DMS53 (cell line): ENCODE results near the gene KCNE4.

ENCODE experiments used
- DNase-seq: peaks from one replicate; lab custom pipeline; 2025; lab: John Stamatoyannopoulos, UW

Gene KCNE4

DNA sequence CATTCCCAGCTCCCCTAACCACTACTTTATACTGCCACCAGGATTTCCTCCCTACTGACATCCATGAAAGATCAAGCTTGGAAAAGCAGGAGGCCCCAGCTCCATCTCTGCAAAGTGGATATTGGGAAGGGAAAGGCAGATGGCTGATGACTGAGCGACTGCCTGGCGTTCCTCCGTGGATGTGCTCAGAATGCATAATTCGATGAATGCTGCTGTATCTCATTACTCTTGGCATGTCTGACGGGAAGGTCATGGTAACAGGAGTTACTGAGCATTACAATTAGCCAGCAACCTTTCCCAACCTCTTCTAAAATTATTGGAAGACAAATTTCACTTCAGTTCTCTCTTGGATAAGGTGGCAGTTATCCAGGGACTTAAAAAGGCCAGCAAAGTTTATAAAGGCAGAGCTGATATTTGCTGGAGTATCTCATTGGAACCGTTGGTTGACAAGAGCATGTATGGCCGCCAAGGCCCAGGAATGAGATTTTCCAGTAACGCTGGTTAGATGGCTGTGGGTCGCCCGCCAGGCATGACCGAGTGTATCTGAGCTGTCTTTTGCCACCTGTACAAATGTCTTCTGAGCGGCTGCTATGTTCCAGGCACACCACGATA lies 34.5 kb downstream of the KCNE4 start:
- no peak for DNase-seq

DNA sequence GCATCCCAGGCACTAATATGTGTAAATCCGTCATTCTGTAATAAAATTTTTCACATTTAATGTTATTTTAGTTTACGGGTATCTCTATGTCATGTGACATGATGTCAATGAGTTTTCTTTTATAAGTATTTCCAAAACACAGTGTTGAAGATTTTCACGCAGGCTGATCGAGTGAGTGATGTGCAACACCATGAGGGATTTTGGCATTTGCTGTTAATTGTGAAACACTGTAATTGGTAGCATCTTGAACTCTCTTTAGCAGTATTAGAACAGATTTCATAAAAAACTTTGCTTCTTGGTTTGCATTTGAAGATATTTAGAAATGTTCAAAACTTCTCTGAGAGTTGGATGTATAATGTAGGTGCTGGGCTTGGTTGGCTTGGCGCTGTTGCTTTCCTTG lies 35.5 kb downstream of the KCNE4 start:
- DNase-seq = no peak

DNA sequence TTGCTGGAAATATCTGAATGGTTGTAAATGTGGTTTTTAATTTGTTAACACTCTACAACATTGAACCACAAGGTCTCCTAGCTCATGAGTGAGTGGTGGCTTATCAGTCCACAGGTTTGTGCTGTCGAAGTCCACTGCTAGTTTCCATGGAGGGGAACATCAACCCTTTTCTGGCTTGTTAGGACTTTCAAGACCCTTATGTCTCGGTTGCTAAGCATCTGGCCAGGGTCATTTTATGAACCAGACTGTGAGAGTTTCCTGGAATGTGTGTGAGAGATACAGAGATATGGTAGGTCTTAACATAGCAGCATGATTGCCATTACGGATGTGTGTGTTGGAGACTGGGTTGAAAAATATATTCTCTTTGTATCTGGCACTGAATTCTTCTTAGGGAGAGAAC lies 36.9 kb downstream of the KCNE4 start:
- no peak for DNase-seq

DNA sequence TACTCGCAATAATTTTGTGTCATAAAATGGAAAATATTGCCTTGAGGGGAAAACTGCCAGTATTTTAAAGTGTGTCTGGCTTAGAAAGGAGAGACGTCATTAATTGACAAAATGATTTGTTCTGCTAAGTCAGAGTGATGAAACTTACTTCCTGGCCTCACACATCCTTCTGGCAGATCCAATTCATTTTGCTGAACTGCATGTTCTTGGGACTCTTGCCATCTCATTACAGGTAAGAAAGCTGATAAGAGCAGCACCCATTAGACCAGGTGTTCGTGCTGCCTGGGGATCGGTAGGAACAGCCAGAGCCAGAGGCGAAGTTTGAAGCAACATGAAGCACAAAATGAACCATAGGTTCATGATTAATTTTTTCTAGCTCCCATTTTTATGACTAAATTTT lies 38.0 kb downstream of the KCNE4 start:
- no peak for DNase-seq

DNA sequence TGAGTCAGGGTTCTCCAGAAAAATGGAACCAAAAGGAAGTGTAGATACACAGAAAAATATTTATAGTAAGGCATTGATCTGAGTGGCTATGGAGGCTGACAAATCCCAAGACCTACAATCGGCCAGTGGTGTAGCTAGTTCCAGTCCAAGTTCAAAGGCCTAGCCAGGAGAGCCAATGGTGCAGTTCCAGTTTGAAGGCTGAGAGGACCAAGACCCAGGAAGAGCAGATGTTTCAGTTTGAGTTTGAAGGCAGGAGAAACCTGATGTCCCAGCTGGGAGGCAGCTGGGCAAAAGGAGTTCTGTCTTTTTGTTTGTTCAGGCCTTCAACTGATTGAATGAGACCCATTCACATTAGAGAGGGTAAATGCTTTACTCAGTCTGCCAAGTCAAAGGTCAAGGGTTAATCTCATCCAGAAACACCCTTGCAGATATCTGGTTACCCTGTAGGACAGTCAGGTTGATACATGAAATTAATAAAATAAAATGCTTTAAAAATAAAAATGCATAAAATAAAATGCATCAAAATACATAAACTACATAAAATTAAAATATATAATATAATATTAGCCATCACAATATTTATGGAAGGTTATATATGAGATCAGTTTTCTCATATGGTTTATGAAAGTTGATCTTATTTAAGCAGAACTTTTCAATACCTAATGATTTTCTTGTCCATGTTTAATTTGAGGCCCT lies 38.7 kb downstream of the KCNE4 start:
- peak; percentile 71 for DNase-seq

DNA sequence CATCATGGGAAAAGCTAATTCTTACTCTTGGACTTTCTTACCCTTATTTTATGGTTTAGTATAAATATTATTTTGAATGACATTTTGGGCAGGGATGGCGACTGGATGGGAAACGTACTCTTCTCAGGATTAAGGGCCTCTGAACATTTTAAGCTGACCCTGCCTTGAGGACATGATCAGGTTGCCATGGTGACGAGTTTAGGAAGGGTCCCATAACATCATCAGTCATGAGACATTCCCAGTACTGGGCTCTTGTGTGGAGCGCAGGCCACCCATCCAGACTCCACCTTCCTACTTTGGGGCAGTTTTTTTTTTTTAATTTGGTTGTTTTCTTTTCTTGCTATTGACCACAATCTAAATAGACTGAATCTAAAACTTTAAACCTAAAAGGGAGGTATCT lies 40.7 kb downstream of the KCNE4 start:
- DNase-seq = no peak

DNA sequence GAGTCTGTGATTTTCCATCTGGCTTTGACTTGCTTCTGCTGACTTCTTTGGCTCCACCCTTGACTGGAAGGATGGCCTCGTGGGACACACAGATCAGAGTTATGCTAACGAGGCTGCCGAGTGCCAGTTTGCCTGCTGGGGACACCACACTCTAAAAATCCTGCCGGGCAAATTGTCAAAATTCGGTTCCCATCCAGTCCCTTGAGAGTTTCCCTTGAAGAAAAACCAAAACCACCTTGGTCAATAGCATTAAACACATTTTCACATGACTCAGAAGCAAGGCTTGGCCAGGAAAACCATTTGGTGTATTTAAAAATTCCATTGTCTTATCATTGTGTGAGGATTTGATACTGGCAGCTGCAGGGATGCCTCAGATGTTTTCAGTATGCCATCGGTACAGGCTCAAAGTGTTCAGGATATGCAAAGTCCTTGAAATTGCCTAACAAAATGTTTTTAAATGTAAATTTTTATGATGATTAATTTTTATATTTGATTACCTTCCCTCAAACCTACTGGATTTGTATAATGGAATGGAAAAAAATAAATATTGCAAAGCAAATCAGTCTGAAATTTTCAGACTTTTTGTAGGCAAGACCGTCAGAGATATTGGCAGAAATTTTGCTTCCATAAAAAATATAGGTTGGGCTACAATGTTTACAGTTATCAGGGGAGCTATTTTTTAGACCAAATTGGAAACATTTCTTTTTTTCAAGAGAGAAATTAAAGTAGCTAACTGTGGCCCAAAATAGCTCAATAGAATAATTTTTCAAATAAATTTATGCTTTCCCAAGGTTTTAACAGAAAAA lies 41.6 kb downstream of the KCNE4 start:
- no peak for DNase-seq

DNA sequence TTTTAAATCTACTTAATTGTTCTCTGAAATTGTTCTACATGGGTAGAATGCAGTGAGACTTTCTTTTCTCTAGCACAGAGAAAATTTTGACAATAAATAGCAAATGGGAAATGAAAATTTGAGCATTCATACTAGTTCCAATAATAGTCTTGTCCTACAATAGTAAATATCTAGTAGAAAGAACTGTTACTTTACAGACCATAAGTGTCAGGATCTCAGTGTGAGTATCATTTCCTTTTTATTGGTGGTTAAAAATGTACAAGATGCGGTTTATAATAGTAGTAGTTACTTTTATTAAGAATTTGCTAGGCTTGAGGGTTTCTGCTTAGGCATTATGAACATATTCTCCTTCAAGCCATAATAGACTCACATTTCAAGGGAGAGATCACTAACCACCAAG lies 43.2 kb downstream of the KCNE4 start:
- DNase-seq = no peak

DNA sequence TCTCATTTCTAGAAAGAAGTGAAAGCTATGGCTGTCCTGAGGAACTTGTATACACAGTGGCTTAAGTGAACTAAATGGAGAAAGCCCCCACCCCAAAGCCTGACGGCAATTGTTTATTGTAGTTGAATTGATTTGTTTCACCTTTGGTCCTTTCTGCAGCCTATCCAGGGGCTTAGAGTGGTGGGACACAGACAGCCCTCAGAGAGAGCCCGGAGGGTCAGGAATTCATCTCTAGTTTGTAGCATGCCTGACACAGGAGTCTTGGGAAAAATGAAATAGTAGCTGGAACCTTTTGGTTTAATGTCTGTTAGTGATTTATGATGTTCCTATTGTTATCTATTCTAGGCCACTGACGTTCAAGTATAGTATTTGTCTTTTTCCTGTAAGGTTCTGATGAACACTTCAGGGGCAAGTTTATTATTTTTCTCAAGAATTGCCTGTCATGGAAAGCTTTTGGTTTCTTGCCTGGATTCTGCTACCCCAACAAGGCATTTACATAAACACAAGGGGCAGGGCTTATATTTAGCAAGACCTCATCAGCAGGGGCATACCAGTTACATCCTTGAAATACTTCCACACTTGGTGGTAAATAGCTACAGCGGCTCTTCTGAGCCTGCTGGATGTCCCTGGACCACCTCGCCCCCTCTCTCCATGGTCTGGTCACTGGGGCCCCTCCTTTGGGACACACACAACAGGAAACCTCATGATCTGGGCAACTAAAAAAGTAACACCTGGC lies 44.4 kb downstream of the KCNE4 start:
- DNase-seq = no peak

DNA sequence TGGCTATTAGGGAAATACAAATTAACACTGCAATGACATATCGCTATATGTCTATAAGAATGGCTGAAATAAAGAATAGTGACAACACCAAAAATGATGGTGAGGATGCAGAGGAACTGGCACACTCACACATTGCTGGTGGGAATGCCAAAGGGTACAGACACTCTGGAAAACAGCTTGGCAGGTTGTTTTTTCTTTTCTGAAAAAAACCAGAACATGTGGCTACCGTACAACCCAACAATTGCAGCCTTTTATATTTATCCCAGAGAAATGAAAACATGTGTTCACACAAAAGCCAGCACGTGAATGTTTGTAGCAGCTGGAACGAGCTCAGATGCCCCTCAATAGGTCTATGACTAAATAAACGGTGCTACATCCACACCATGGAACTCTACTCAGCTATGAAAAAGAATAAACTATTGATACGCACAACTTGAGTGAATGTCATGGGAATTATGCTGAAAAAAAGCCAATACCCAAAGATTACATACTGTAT lies 45.9 kb downstream of the KCNE4 start:
- DNase-seq = no peak

DNA sequence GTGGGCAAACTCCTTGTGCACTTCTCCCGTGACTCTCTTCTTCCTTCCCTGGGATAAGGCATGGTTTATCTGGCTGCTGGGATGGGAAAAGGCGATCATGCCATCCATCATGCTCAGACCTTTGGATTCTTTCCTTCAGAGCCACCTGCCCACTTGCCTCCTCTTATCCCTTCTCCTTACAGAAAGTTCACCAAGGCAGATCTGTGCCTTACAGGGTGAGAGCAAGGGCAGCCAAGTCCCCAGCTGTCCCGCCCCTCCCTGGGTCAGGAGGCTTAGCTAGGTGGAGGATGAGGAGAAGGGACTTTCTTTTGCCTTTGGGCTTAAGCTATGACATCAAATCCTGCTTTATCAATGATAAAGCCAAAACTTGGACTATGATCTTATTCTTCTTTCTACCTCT lies 47.6 kb downstream of the KCNE4 start:
- DNase-seq = no peak

DNA sequence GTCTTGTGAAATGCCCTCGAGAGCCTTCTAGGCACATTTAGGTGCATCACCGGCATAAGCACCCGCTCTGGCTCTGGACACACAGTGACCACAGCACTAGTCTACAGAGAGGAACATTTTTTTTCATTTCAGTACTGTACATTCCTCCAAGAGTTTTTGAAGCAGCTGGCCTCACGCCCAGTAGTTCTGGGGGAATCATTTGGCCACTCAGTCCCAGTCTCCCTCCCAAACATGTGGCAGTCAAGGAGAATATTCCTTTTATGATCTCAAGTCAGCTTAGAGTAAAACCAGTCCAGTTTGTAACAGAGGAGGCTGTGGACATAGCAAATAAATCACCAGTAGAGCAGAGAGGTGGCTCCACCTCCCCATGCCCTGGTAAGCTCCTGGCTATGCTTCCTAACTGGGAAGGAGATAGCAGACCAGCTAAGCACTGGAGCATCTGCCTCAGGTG lies 48.1 kb downstream of the KCNE4 start:
- peak; percentile 44 for DNase-seq

DNA sequence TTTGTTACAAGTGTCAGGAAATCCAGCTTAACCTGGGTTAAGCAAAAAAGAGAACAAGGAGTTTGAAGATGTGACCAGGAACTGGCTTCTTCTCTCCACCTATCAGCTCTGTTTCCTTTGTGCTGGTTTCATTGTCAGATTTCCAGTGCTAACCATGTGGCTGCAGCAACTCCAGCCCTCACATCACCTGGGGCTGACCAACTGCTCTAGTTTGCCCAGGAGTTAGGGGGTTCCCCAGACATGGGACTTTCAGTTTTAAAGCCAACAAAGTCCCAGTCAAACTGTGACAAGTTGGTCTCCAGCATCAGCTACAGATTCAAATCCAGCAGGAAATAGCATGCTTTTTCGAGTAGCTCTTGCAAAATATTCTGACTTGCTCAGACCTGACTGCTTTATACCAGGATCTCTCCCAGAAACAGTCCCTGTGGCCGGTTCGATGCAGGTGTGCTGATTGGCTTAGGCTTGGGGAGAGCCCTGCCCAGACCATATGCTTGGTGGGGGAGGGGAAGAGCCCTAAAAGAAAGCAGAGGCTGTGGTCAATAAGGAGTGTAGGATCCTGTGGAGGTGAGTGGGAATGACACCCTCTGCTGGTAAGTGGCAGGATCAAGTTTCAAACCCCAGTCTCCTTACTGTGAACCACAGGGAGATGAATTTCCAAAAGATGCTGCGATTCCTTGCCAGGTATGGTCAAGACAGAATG lies 49.5 kb downstream of the KCNE4 start:
- DNase-seq = peak; percentile 73

DNA sequence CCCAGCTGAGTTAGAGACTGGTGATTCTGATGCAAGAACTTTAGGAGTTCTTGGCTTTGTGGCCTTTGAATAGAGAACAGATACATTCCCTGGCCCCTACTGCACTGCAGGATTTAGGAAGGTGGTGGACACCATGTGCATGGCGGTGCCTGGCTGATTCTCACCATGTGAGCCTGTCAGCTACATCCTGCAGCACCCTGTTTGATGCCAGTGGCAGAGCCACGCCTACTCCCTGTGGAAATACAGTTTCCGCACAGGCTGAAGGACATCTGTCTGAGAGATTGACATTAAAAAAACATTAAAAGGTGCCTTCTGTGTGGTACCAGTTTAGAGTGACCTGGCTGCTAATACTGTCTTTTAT lies 50.0 kb downstream of the KCNE4 start:
- DNase-seq = no peak

DNA sequence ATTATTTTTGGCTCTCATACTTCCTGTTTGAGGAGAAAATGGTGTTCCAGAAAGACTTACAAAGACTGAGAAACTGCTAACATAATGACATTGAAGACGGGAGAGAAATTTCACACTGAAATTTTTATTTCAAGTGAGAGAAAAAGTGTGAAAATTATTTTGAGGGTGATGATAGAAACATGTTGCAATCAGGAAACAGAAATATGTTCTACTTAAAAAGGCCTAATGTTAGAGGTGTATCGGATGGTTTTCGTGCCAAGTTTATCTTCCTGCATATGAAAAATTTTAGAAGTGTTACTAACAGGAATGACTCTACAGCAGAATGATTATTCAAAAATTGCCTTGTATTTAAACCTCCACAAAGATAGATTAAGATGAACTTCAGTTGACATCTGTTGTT lies 50.5 kb downstream of the KCNE4 start:
- no peak for DNase-seq

DNA sequence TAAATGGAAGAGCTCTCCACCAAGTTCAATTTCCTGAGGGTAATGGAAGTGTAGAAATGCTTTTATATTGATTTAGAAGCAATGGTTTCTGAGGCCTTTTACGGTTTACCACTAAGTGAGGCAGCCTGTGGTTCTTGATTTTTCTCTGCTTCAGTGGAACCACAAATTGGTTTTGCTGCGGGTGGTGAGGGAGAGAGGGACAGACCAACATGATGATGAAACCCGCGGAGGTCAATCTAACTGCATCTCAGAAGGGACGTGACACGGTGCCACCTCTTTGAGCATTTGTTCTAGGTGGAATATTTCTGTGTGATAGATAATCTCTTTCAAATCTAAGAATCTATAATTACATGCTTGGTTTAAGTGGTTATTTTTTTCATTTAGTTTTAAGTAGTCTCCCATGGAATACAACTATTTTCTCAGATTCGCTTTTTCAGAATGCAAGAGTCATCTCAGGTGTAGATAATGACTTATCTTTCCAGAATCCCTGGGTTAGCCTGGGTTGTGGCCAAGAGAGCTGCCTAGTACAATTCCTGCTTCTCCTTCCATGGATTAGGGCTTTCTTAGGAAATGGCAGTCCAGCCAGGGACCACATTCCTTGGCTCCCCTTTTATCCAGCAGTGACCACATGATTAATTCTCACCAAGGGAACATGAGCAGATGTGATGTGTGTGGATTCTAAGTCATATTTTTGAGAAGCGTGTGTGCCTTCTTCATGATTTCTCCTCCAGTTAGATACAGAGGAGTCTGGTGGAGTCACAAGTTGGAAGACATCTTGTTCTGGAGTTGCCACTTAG lies 52.5 kb downstream of the KCNE4 start:
- DNase-seq = no peak
